Left lung (tissue), 10 donors: ENCODE results near the gene STXBP5L. TPM values are rescaled to one million over a fixed set of nuclear protein-coding genes. Genes with fewer than 3 reads are reported as not detected.
"Not testable (repeated sequence)": the region's sequence is repeated elsewhere in the genome, so short reads cannot be mapped to it uniquely, and the experiment has no call there.

Source experiments
- ATAC-seq: fragments of 200-7000 bp; cut with Tn5 transposase; one replicate; pipeline ENCODE4 v1.9.1; 2020; ENCODE audit warnings: moderate library complexity
- DNase-seq, 4 donors: peaks; one replicate each; pipeline ENCODE4 v3.0.0-alpha.2; 2013 to 2020
- H3K27ac ChIP-seq, 2 donors: fragments of 200-600 bp; sonication (generic) in 1 of 2; one replicate each; pipeline versions ENCODE4 v1.5.0 to v1.8.0; 2020 to 2021
- H3K27me3 ChIP-seq, 2 donors: fragments of 200-600 bp; sonication (generic) in 1 of 2; one replicate each; pipeline versions ENCODE4 v1.5.0 to v1.8.0; 2020 to 2021
- H3K36me3 ChIP-seq, 2 donors: fragments of 200-600 bp; sonication (generic) in 1 of 2; one replicate each; pipeline versions ENCODE4 v1.5.0 to v1.8.0; 2020 to 2021
- H3K4me1 ChIP-seq, 2 donors: fragments of 200-600 bp; one replicate each; pipeline ENCODE4 v1.8.0; 2021
- H3K4me3 ChIP-seq, 2 donors: fragments of 200-600 bp; sonication (generic) in 1 of 2; one replicate each; pipeline versions ENCODE4 v1.5.0 to v1.8.0; 2020 to 2021; ENCODE audit warnings: mild to moderate bottlenecking in 1 of 2
- H3K9me3 ChIP-seq, 2 donors: fragments of 200-600 bp; sonication (generic) in 1 of 2; one replicate each; pipeline versions ENCODE4 v1.5.0 to v1.8.0; 2020 to 2021
- CTCF ChIP-seq, 2 donors: fragments of 200-600 bp; sonication (generic) in 1 of 2; IDR thresholded peaks; one replicate each; pipeline versions ENCODE4 v1.5.0 to v1.8.0; 2021; ENCODE audit warnings: antibody characterized with exemption in 2 of 2
- intact Hi-C, 2 donors: fragments of 100-400 bp; cut with DNase I; formaldehyde crosslinking; loops; one replicate each; pipeline versions ENCODE4 v1.11.2 to v1.14.2; 2022
- polyA plus RNA-seq, 6 donors: library from polyadenylated mRNA; unstranded; fragments of 120-200 nt; gene quantifications; one replicate each; pipeline ENCODE4 v1.2.1, GENCODE V29; 2013; ENCODE audit not compliant: insufficient read length in 6 of 6
- total RNA-seq, 2 donors: library from RNA; stranded (reverse); fragmentation: NEBNext Ultra II Directional; extraction: Animal tissue kit (Norgen Biotek cat#: 25700); gene quantifications; one replicate each; pipeline ENCODE4 v1.2.1, GENCODE V29; 2021
- donor health status: DM: no; HTN: yes; CAD: no.
- donor health status: DM: no; HTN: no; CAD: no.

The STXBP5L gene
- total and polyA plus RNA-seq, 8 donors: 0.14 to 0.41 (median 0.17) TPM; not detected in 2

GRCh38 chr3:121073011-121073410 is 165.0 kb downstream of the STXBP5L start:
- H3K36me3 ChIP-seq: no peaks in the 10 kb centered on the region
- intact Hi-C loops: no loop called here
- no peak for DNase-seq
- no peak for TF ChIP-seq CTCF (IDR thresholded peaks at IDR 0.05)
- no peaks in the 10 kb centered on the region for H3K27me3 ChIP-seq
- no peak overlapping the region for H3K4me3 ChIP-seq
- no peaks in the 10 kb centered on the region for H3K4me1 ChIP-seq
- peaks cover 0 to 5% of the 10 kb centered on the region in 2 donors for H3K9me3 ChIP-seq
- no peak for ATAC-seq
- H3K27ac ChIP-seq: no peak overlapping the region

- no peaks in the 10 kb centered on the region for H3K27me3 ChIP-seq
- DNase-seq (no peak), ATAC-seq (no peak)
- no peaks in the 10 kb centered on the region for H3K36me3 ChIP-seq
- TF ChIP-seq CTCF (IDR thresholded peaks at IDR 0.05): no peak
- no peak overlapping the region for H3K4me3 ChIP-seq
- no peaks in the 10 kb centered on the region for H3K4me1 ChIP-seq
- peaks cover 0 to 19% of the 10 kb centered on the region in 2 donors for H3K9me3 ChIP-seq
- intact Hi-C loops: no loop called here
- no peak overlapping the region for H3K27ac ChIP-seq
Observed at GRCh38 chr3:121075191-121075590, 167.2 kb downstream of the STXBP5L start.

GRCh38 chr3:121078378-121079101 is 170.5 kb downstream of the STXBP5L start:
- H3K4me1 ChIP-seq, H3K36me3 ChIP-seq, H3K4me3 ChIP-seq, intact Hi-C loops, ATAC-seq, H3K27ac ChIP-seq, H3K27me3 ChIP-seq: not testable (repeated sequence)
- H3K9me3 ChIP-seq: peaks cover 0 to 33% of the 10 kb centered on the region in 2 donors
- DNase-seq: peak in 1 of 4 donors; percentile 63

- ATAC-seq (no peak), DNase-seq (peak in 1 of 4 donors; percentile 28)
- intact Hi-C loops: no loop called here
- Histone ChIP-seq H3K27me3 (no peaks in the 10 kb centered on the region), H3K9me3 (peaks cover 0 to 30% of the 10 kb centered on the region in 2 donors), H3K4me1 (no peaks in the 10 kb centered on the region), H3K36me3 (no peaks in the 10 kb centered on the region), H3K27ac (no peak overlapping the region), H3K4me3 (no peak overlapping the region)
- TF ChIP-seq CTCF (IDR thresholded peaks at IDR 0.05): no peak
Observed at GRCh38 chr3:121096953-121097352, 188.9 kb downstream of the STXBP5L start.

GRCh38 chr3:121111086-121111485 is 203.1 kb downstream of the STXBP5L start:
- H3K36me3 ChIP-seq, H3K27ac ChIP-seq, H3K4me3 ChIP-seq, ATAC-seq, H3K4me1 ChIP-seq, intact Hi-C loops, H3K27me3 ChIP-seq, H3K9me3 ChIP-seq: not testable (repeated sequence)
- peak in 1 of 4 donors; percentile 11 for DNase-seq

- no peak for DNase-seq
- TF ChIP-seq CTCF (IDR thresholded peaks at IDR 0.05): no peak
- Histone ChIP-seq H3K4me3 (no peak overlapping the region), H3K9me3 (no peaks in the 10 kb centered on the region), H3K27me3 (no peaks in the 10 kb centered on the region), H3K4me1 (no peaks in the 10 kb centered on the region), H3K27ac (no peak overlapping the region), H3K36me3 (no peaks in the 10 kb centered on the region)
- no peak for ATAC-seq
- intact Hi-C loops: no loop called here
Observed at GRCh38 chr3:121111914-121112612, 204.1 kb downstream of the STXBP5L start.
